ENCODE results near the gene ITPR1. TPM values are rescaled to one million over a fixed set of nuclear protein-coding genes. Genes with fewer than 3 reads are reported as not detected.

ITPR1 gene
- total and polyA plus RNA-seq, 10 of the 15 experiments (the other 5 are each of a cell fraction or from before 2014, with no cell fraction given): 12.2 to 239 (median 28.4) TPM

DNA sequence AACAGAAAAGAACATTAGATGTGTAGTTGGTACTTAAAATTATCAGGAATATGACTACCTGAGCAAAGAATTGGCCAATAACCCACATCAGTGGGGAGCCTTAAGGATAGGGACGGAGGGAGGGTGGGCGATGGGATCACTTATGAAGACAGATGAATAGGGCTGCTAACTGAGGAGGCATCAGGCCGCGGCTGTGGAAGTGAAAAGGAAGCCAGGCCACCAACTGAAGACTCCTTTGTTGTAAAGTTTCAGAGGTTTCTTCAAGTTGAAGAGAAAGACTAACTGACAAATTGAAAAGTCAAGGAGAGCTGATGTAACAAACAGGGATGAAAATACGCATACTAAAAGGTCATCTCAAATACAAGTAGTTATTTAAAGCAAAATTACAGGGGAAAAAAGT lies 350.5 kb downstream of the ITPR1 start:
- Histone ChIP-seq H3K27me3 (replicated peaks in 1 of 2; ENCODE audit: control insufficient read depth in 2 of 2, insufficient read depth in 2 of 2, low read length in 1 of 2) (no peaks in the 10 kb centered on the region), H3K9ac (ENCODE audit: control insufficient read depth, insufficient read depth, low read length) (no peak overlapping the region), H3K4me1 (ENCODE audit: control insufficient read depth, insufficient read depth, low read length) (peaks cover 43% of the 10 kb centered on the region), H3K36me3 (ENCODE audit: control insufficient read depth in 2 of 2, insufficient read depth in 2 of 2, low read length in 1 of 2) (peaks cover 0 to 2% of the 10 kb centered on the region in 2 experiments; a peak in 3 of 4 replicates), H3K4me3 (no peak overlapping the region), H4K20me1 (ENCODE audit: control insufficient read depth, insufficient read depth) (no peaks in the 10 kb centered on the region), H3K27ac (ENCODE audit: control insufficient read depth, insufficient read depth) (no peak overlapping the region), H3K4me2 (ENCODE audit: control insufficient read depth, insufficient read depth) (no peak overlapping the region), H3K9me3 (replicated peaks; ENCODE audit: control insufficient read depth, insufficient read depth, low read length) (no peaks in the 10 kb centered on the region; the same call in 2 of the 3 replicates), H2AFZ (ENCODE audit: control insufficient read depth, low read depth, low read length) (no peak overlapping the region), H3K79me2 (ENCODE audit: control insufficient read depth, insufficient read depth, low read length) (no peaks in the 10 kb centered on the region)
- SMC1A ChIA-PET (ENCODE audit: uncharacterized antibody, unreplicated experiment): interaction anchor here (1.1 to 2.3 kb wide), 12 partner anchors 9 to 178 kb away, joined by 3 to 30 read pairs (median 6); partner anchors contain the start of gene BHLHE40
- TF ChIP-seq ETV6 (conservative IDR thresholded peaks at IDR 0.05 in 1 of 2, IDR thresholded peaks at IDR 0.05 in 1 of 2; ENCODE audit: borderline replicate concordance in 1 of 2, low read depth in 1 of 2): no peak
- TF ChIP-seq ZNF217 (IDR thresholded peaks at IDR 0.05): no peak
- TF ChIP-seq ZNF274 (IDR thresholded peaks at IDR 0.05; ENCODE audit: insufficient read depth, insufficient read length): no peak
- FAIRE-seq (no peak), ATAC-seq (no peak), DNase-seq (ENCODE audit: low read depth, low spot score) (no peak)
- WGBS (ENCODE audit: insufficient coverage, insufficient replicate concordance, low lambda C conversion rate, missing lambda C conversion rate): 96% methylated on average over 5 of the region's 5 CpGs
- intact Hi-C loops (cut with micrococcal nuclease; ENCODE audit: unreplicated experiment) (no loop called here), in situ Hi-C loops (cut with MboI) (no loop called here)
- POLR2A ChIA-PET: interaction anchor here (0.6 to 1.9 kb wide), 5 partner anchors 9 to 167 kb away, joined by 3 to 18 read pairs (median 4); no protein-coding TSS in a partner anchor
- RAD21 ChIA-PET (ENCODE audit: unreplicated experiment): interaction anchor here (0.9 to 3.6 kb wide), 8 partner anchors 8 to 210 kb away, joined by 3 to 9 read pairs (median 6); partner anchors contain the start of gene BHLHE40
- CTCF ChIA-PET: interaction anchor here (0.6 to 2.0 kb wide), 6 partner anchors 15 to 133 kb away, joined by 3 to 11 read pairs (median 4); no protein-coding TSS in a partner anchor
- BruUV-seq (replicated peaks): no TSS peak

GRCh38 chr3:4845882-4846281 lies 352.7 kb downstream of the ITPR1 start:
- no peak overlapping the region for H3K4me3 ChIP-seq
- no peaks in the 10 kb centered on the region for H3K27me3 ChIP-seq (replicated peaks in 1 of 2; ENCODE audit: control insufficient read depth in 2 of 2, insufficient read depth in 2 of 2, low read length in 1 of 2)
- no peaks in the 10 kb centered on the region for H3K79me2 ChIP-seq (ENCODE audit: control insufficient read depth, insufficient read depth, low read length)
- H3K4me2 ChIP-seq (ENCODE audit: control insufficient read depth, insufficient read depth): peak overlapping the region; percentile 83
- ChIA-PET CTCF (interaction anchor here (9.2 kb wide), 1 partner anchor 129 kb away, joined by 78 read pairs; no protein-coding TSS in a partner anchor), RAD21 (ENCODE audit: unreplicated experiment) (interaction anchor here (1.3 to 9.5 kb wide), 2 partner anchors 130 to 210 kb away, joined by 3 to 151 read pairs; partner anchors contain the start of gene BHLHE40), POLR2A (no interaction called here), SMC1A (ENCODE audit: uncharacterized antibody, unreplicated experiment) (interaction anchor here (1.3 to 10.6 kb wide), 4 partner anchors 9 to 131 kb away, joined by 4 to 185 read pairs (median 90); partner anchors contain the start of gene BHLHE40)
- no peak overlapping the region for H2AFZ ChIP-seq (ENCODE audit: control insufficient read depth, low read depth, low read length)
- H3K27ac ChIP-seq (ENCODE audit: control insufficient read depth, insufficient read depth): peak overlapping the region; percentile 74
- intact Hi-C loops (cut with micrococcal nuclease; ENCODE audit: unreplicated experiment) (loop anchor here (1.0 to 5.0 kb wide), 4 partner anchors 12 to 351 kb away; no protein-coding TSS in a partner anchor), in situ Hi-C loops (cut with MboI) (loop anchor here (5.0 kb wide), 1 partner anchor 131 kb away; the partner anchor contains the start of gene BHLHE40)
- H3K36me3 ChIP-seq (ENCODE audit: control insufficient read depth in 2 of 2, insufficient read depth in 2 of 2, low read length in 1 of 2): peaks cover 0 to 2% of the 10 kb centered on the region in 2 experiments; a peak in 2 of 4 replicates
- FAIRE-seq: peak; percentile 94
- peak; percentile 89 for DNase-seq (ENCODE audit: low read depth, low spot score)
- no peaks in the 10 kb centered on the region for H4K20me1 ChIP-seq (ENCODE audit: control insufficient read depth, insufficient read depth)
- no peaks in the 10 kb centered on the region; the same call in 2 of the 3 replicates for H3K9me3 ChIP-seq (replicated peaks; ENCODE audit: control insufficient read depth, insufficient read depth, low read length)
- H3K4me1 ChIP-seq (ENCODE audit: control insufficient read depth, insufficient read depth, low read length): peaks cover 45% of the 10 kb centered on the region
- ATAC-seq: peak; percentile 75
- 0 out of 2 replicates have a peak overlapping the region, but pooled peaks have one; percentile 25 for H3K9ac ChIP-seq (ENCODE audit: control insufficient read depth, insufficient read depth, low read length)
- WGBS (ENCODE audit: insufficient coverage, insufficient replicate concordance, low lambda C conversion rate, missing lambda C conversion rate): 0% methylated on average over 3 of the region's 3 CpGs
- no TSS peak for BruUV-seq (replicated peaks)
- no peak for TF ChIP-seq YBX1 (IDR thresholded peaks at IDR 0.05)
- TF ChIP-seq PAX8 (IDR thresholded peaks at IDR 0.05): no peak
- TF ChIP-seq, protein P1, sequence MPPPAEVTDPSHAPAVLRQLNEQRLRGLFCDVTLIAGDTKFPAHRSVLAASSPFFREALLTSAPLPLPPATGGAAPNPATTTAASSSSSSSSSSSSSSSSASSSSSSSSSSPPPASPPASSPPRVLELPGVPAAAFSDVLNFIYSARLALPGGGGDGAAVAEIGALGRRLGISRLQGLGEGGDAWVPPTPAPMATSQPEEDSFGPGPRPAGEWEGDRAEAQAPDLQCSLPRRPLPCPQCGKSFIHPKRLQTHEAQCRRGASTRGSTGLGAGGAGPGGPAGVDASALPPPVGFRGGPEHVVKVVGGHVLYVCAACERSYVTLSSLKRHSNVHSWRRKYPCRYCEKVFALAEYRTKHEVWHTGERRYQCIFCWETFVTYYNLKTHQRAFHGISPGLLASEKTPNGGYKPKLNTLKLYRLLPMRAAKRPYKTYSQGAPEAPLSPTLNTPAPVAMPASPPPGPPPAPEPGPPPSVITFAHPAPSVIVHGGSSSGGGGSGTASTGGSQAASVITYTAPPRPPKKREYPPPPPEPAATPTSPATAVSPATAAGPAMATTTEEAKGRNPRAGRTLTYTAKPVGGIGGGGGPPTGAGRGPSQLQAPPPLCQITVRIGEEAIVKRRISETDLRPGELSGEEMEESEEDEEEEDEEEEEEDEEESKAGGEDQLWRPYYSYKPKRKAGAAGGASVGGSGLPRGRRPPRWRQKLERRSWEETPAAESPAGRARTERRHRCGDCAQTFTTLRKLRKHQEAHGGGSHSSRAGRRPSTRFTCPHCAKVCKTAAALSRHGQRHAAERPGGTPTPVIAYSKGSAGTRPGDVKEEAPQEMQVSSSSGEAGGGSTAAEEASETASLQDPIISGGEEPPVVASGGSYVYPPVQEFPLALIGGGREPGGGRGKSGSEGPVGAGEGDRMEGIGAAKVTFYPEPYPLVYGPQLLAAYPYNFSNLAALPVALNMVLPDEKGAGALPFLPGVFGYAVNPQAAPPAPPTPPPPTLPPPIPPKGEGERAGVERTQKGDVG (CRISPR knock-in tag; IDR thresholded peaks at IDR 0.05): no peak
- no peak for TF ChIP-seq NRF1 (conservative IDR thresholded peaks at IDR 0.05; ENCODE audit: low read depth, low read length)

Data from GM12878 (cell line).